GM12872 (cell line): ENCODE results near the gene PLVAP.

Experiments used
- TF ChIP-seq, protein P1 (sequence below): IDR thresholded peaks from 3 replicates; pipeline ENCODE4 v1.5.1; 2011; ENCODE audit warnings: low read depth, mild to moderate bottlenecking, low read length, moderate library complexity; ENCODE audit not compliant: insufficient read depth

Gene PLVAP

DNA sequence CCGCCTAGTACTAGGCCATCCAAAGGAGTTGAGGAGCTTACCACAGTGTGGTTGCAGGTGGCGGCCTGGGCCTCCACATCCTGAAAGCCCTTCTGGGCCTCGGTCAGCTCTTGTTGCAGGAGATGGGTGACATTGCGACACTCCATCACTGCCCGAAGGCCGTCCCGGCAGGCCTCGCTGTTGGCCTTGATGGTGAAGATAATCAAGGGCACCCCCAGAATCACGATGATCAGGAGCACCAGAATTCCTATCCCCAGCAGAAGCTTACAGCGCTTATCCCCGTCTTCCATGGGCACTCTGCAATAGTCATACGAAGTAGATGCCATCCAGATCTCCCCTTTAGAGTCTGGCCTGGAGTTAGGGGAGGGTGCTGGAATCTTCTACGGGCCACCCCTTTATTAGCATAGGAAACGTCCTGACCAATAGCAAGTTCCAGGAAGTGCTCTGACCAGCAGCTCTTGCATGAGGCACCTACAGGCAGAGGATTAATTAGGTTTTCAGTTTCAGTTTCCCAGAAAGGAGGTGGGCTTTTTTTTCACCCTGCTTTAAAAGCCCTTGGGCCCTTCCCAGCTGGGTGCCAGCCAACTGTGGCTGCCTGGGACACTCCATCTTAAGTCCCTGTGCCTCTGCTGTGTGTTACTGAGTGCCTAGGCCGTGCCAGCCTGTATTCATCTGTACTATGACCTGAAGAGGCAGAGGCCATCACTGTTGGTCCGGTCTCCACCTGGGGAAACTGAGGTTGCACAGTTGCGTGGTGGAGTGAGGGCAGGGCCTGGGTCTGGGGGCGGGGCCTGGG is 28.3 kb upstream of the PLVAP start, which contains the start of gene BST2:
Gene BST2, minus strand, starts transcription at position 381 of the 796 bp plus-strand sequence. Its CDS starts 55 bp downstream, at position 326.
- TF ChIP-seq, protein P1, sequence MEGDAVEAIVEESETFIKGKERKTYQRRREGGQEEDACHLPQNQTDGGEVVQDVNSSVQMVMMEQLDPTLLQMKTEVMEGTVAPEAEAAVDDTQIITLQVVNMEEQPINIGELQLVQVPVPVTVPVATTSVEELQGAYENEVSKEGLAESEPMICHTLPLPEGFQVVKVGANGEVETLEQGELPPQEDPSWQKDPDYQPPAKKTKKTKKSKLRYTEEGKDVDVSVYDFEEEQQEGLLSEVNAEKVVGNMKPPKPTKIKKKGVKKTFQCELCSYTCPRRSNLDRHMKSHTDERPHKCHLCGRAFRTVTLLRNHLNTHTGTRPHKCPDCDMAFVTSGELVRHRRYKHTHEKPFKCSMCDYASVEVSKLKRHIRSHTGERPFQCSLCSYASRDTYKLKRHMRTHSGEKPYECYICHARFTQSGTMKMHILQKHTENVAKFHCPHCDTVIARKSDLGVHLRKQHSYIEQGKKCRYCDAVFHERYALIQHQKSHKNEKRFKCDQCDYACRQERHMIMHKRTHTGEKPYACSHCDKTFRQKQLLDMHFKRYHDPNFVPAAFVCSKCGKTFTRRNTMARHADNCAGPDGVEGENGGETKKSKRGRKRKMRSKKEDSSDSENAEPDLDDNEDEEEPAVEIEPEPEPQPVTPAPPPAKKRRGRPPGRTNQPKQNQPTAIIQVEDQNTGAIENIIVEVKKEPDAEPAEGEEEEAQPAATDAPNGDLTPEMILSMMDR, result no peak

DNA sequence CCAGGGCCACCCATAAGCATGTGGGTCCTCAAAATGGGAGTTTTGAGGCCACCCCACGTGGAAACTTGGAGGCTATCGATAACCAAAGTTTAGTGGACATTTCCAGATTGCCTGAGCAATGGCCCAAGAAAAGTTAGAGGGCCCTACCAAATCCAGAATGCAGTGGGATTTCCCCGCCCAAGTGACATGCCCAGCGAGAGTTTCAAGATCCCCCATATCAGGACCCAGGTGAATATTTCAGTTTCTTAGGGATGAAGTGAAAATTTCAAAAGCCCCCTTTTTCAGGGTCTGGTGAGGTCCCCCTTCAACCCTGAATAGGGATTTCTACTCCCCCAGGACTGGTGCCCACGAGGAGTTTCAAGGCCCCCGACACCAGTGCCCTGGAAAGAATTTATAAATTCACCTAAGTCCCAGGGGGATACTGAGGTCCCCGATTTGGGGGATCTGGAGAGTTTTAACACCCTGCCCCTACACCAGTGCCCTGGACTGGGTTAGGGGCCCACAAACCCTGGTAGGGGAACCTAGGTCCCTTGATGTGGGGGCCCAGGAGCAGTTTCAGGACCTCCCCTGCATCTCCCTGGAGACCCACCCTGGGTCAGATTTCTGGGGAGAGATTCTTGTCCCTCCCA is 27.6 kb upstream of the PLVAP start:
- TF ChIP-seq, protein P1, result no peak

GRCh38 chr19:17404015-17404414 is 26.9 kb upstream of the PLVAP start:
- TF ChIP-seq, protein P1, result no peak

- TF ChIP-seq, protein P1, result no peak
These were observed 26.1 kb upstream of the PLVAP start for GRCh38 chr19:17402982-17403855.

DNA sequence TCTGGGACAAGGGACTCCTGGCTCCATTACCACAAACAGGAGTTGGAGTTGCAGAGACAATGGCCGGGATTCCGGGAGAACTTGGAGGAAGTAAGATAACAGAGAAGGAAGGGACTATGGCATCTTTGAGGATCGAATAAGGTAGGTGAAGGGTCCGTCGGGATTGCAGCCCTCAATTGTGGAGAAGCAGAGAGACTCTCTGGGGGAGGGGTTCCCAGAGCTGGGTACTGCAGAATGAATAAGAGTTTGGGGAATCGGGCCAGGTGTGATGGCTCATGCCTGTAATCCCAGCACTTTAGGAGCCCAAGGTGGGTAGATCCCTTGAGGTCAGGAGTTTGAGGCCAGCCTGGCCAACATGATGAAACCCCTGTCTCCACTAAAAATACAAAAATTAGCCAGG is 24.5 kb upstream of the PLVAP start:
- TF ChIP-seq, protein P1, result no peak

DNA sequence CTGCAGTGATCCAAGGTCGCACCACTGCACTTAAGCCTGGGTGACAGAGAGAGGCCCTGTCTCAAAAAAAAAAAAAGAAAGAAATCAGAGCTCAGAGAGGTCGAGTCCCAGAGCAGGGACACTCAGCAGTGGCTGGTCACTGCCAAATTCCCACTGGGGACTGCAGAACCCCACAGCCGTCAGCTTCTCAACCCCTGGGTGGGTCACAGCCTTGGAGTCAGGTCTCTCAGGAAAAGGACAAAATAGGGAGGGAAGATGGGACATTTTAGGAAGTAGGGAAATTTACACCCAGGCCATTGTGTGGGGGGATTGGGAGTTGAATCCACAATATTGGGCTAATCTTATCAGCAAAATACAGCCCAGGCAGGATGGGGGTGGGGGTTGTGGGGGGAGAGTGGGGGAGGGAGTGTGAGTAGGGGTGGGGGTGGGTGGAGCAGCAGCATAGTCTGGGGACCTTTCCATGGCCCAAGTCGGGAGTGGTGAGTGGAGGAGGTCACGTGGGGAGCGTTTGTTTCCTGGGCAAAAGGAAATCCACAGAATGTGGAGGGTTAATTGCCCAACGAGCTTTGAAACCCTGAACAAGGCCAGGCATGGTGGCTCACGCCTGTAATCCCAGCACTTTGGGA is 21.9 kb upstream of the PLVAP start:
- TF ChIP-seq, protein P1, result no peak
